H1 (cell line): ENCODE data around the gene DRC3. TPM values are rescaled to one million over a fixed set of nuclear protein-coding genes. Genes with fewer than 3 reads are reported as not detected.

Experiments
- CTCF ChIA-PET: fragments of 300-600 bp; sonication (Branson Sonifier 250); formaldehyde crosslinking; loops from one replicate; lab custom pipeline; 2021; ENCODE audit not compliant: partially characterized antibody; lab: Charles Lee
- POLR2A ChIA-PET: fragments of 300-600 bp; sonication (Branson Sonifier 250); formaldehyde crosslinking; loops from one replicate; lab custom pipeline; 2021; ENCODE audit warnings: inconsistent platforms; ENCODE audit not compliant: partially characterized antibody; lab: Charles Lee
- DNase-seq, 2 experiments: peaks; one replicate each; pipeline versions ENCODE4 v3.0.0 to v3.0.0-alpha.2; 2010 to 2022; ENCODE audit warnings: low spot score in 2 of 2, low read depth in 1 of 2, mixed read lengths in 1 of 2
- FAIRE-seq: peaks from 2 replicates; lab custom pipeline; 2011; peaks lifted over from hg19 to GRCh38; lab: Jason Lieb, UNC
- H2AFZ ChIP-seq: 2 replicates; pipeline ENCODE4 v1.8.1; 2012; ENCODE audit warnings: low read length, inconsistent platforms
- H2AK5ac ChIP-seq: 2 replicates; pipeline ENCODE4 v1.6.1; 2013; ENCODE audit warnings: low read depth, low read length
- H2BK120ac ChIP-seq: replicated peaks from 2 replicates; pipeline ENCODE3; 2013; ENCODE audit warnings: low read depth, low read length, inconsistent platforms
- H2BK12ac ChIP-seq: 2 replicates; pipeline ENCODE4 v1.6.1; 2013; ENCODE audit warnings: low read depth, low read length
- H2BK15ac ChIP-seq: 2 replicates; pipeline ENCODE4 v1.6.1; 2013; ENCODE audit warnings: low read length
- H2BK20ac ChIP-seq: 2 replicates; pipeline ENCODE4 v1.6.1; 2013; ENCODE audit warnings: low read length
- H2BK5ac ChIP-seq: 2 replicates; pipeline ENCODE4 v1.6.1; 2013; ENCODE audit warnings: low read depth, low read length
- H3K14ac ChIP-seq: 2 replicates; pipeline ENCODE4 v1.6.1; 2013; ENCODE audit warnings: inconsistent platforms; ENCODE audit not compliant: insufficient read length
- H3K18ac ChIP-seq: 2 replicates; pipeline ENCODE4 v1.6.1; 2013; ENCODE audit warnings: low read length; ENCODE audit errors: extremely low read depth
- H3K23ac ChIP-seq: 2 replicates; pipeline ENCODE4 v1.6.1; 2013; ENCODE audit warnings: inconsistent platforms; ENCODE audit not compliant: insufficient read length
- H3K23me2 ChIP-seq: 2 replicates; pipeline ENCODE4 v1.6.1; 2013; ENCODE audit warnings: low read depth, low read length
- H3K27ac ChIP-seq: 2 replicates; pipeline ENCODE4 v1.6.1; 2011; ENCODE audit warnings: low read depth, low read length, inconsistent platforms
- H3K27me3 ChIP-seq, 4 experiments: replicated peaks in 1 of 4; 1 replicate in 1 of 4; 2 replicates in 3 of 4; pipeline versions ENCODE4 v1.6.1 to v1.8.1; 2011 to 2013; ENCODE audit warnings: low read length in 3 of 4, mild to moderate bottlenecking in 3 of 4, inconsistent platforms in 2 of 4, mixed read lengths in 2 of 4, moderate library complexity in 1 of 4; ENCODE audit not compliant: control insufficient read depth in 3 of 4, insufficient read depth in 3 of 4; ENCODE audit errors: extremely low read depth in 1 of 4
- H3K36me3 ChIP-seq, 4 experiments: 2 replicates each; pipeline versions ENCODE4 v1.6.1 to v1.8.1; 2011 to 2013; ENCODE audit warnings: mild to moderate bottlenecking in 4 of 4, low read length in 3 of 4, moderate library complexity in 2 of 4, control low read depth in 1 of 4, inconsistent platforms in 1 of 4; ENCODE audit not compliant: insufficient read depth in 4 of 4, control insufficient read depth in 2 of 4
- H3K4ac ChIP-seq: replicated peaks from 2 replicates; pipeline ENCODE3; 2013; ENCODE audit warnings: low read length, low read depth, mixed read lengths, inconsistent platforms; ENCODE audit not compliant: insufficient read length
- H3K4me1 ChIP-seq, 4 experiments: replicated peaks in 1 of 4; 1 replicate in 1 of 4; 2 replicates in 3 of 4; pipeline versions ENCODE4 v1.6.1 to v1.8.1; 2011 to 2013; ENCODE audit warnings: low read length in 3 of 4, inconsistent platforms in 2 of 4, mixed read lengths in 1 of 4; ENCODE audit not compliant: insufficient read depth in 4 of 4, control insufficient read depth in 3 of 4
- H3K4me2 ChIP-seq, 2 experiments: 2 replicates each; pipeline versions ENCODE4 v1.6.1 to v1.8.1; 2011 to 2013; ENCODE audit warnings: low read depth in 2 of 2, low read length in 2 of 2, control low read depth in 1 of 2, inconsistent platforms in 1 of 2, mild to moderate bottlenecking in 1 of 2; ENCODE audit not compliant: insufficient read depth in 1 of 2
- H3K4me3 ChIP-seq, 4 experiments: fragments of 200-600, 300-600 bp in 1 of 4; sonication (generic), shearing (Covaris generic), sonication (Bioruptor Twin) in 1 of 4; 2 replicates each; pipeline versions ENCODE4 v1.5.1 to v1.8.1; 2011 to 2016; ENCODE audit warnings: low read length in 4 of 4, low read depth in 3 of 4, control low read depth in 2 of 4, inconsistent platforms in 2 of 4, mild to moderate bottlenecking in 2 of 4, mixed read lengths in 1 of 4, moderate library complexity in 1 of 4; ENCODE audit not compliant: insufficient read depth in 2 of 4; ENCODE audit errors: extremely low read depth in 1 of 4
- H3K56ac ChIP-seq: replicated peaks from 2 replicates; pipeline ENCODE3; 2013; ENCODE audit warnings: low read depth, mild to moderate bottlenecking, mixed read lengths, low read length, inconsistent platforms; ENCODE audit not compliant: insufficient read length
- H3K79me1 ChIP-seq: 2 replicates; pipeline ENCODE4 v1.6.1; 2013; ENCODE audit warnings: low read depth, low read length, control low read depth
- H3K79me2 ChIP-seq, 2 experiments: 2 replicates each; pipeline versions ENCODE4 v1.6.1 to v1.8.1; 2012 to 2013; ENCODE audit warnings: low read length in 2 of 2, mild to moderate bottlenecking in 2 of 2, inconsistent platforms in 1 of 2; ENCODE audit not compliant: insufficient read depth in 2 of 2, control insufficient read depth in 1 of 2
- H3K9ac ChIP-seq, 4 experiments: replicated peaks in 1 of 4; 1 replicate in 1 of 4; 2 replicates in 3 of 4; pipeline versions ENCODE4 v1.6.1 to v1.8.1; 2011 to 2013; ENCODE audit warnings: low read depth in 3 of 4, low read length in 3 of 4, control low read depth in 2 of 4, mild to moderate bottlenecking in 2 of 4, moderate library complexity in 2 of 4, inconsistent platforms in 1 of 4; ENCODE audit errors: extremely low read depth in 1 of 4
- H3K9me3 ChIP-seq, 2 experiments: 2 replicates each; pipeline versions ENCODE4 v1.6.1 to v1.8.1; 2012 to 2013; ENCODE audit warnings: mild to moderate bottlenecking in 2 of 2, moderate library complexity in 2 of 2, control low read depth in 1 of 2, inconsistent platforms in 1 of 2, low read depth in 1 of 2, low read length in 1 of 2, mixed read lengths in 1 of 2; ENCODE audit not compliant: insufficient read depth in 2 of 2
- H4K20me1 ChIP-seq, 2 experiments: replicated peaks in 1 of 2; 2 replicates each; pipeline versions ENCODE3 to v1.8.1; 2011 to 2013; ENCODE audit warnings: inconsistent platforms in 2 of 2, low read length in 2 of 2, mild to moderate bottlenecking in 1 of 2; ENCODE audit not compliant: insufficient read depth in 2 of 2, control insufficient read depth in 1 of 2
- H4K5ac ChIP-seq: 2 replicates; pipeline ENCODE4 v1.6.1; 2013; ENCODE audit warnings: low read length, low read depth, mixed read lengths, inconsistent platforms; ENCODE audit not compliant: insufficient read length
- H4K8ac ChIP-seq: 2 replicates; pipeline ENCODE4 v1.8.0; 2013; ENCODE audit warnings: mild to moderate bottlenecking, moderate library complexity, low read length, inconsistent platforms; ENCODE audit not compliant: insufficient read depth; ENCODE audit errors: extremely low read depth
- H4K91ac ChIP-seq: replicated peaks from 2 replicates; pipeline ENCODE3; 2013; ENCODE audit warnings: low read length, mixed read lengths, inconsistent platforms; ENCODE audit not compliant: insufficient read length
- EZH2 ChIP-seq: fragments of 200-600 bp; sonication (generic); IDR thresholded peaks from 2 replicates; pipeline ENCODE4 v1.7.1; 2012; ENCODE audit warnings: low read depth, mild to moderate bottlenecking, moderate library complexity, low read length, inconsistent platforms; ENCODE audit not compliant: severe bottlenecking
- POU5F1 ChIP-seq: IDR thresholded peaks from 2 replicates; pipeline ENCODE4 v1.6.1; 2011; ENCODE audit warnings: low read depth, mild to moderate bottlenecking, low read length, moderate library complexity
- RBBP5 ChIP-seq: IDR thresholded peaks from 2 replicates; pipeline ENCODE4 v1.7.1; 2012; ENCODE audit warnings: low read depth, mild to moderate bottlenecking, inconsistent platforms, low read length, moderate library complexity, borderline replicate concordance
- WGBS, 2 experiments: shearing (Covaris generic) in 1 of 2; methylation state at CpG; one replicate each; pipeline versions ENCODE4 v1.1.6 to v1.1.7; 2013 to 2015; ENCODE audit warnings: low lambda C conversion rate in 2 of 2, mixed read lengths in 2 of 2, inconsistent platforms in 1 of 2, low coverage in 1 of 2, missing lambda C conversion rate in 1 of 2; ENCODE audit not compliant: insufficient replicate concordance in 2 of 2, insufficient coverage in 1 of 2, insufficient read length in 1 of 2; ENCODE audit errors: extremely low coverage in 1 of 2, missing lambda C conversion rate in 1 of 2; 5-methylcytosine and 5-hydroxymethylcytosine counted together
- polyA plus RNA-seq, 7 experiments: library from polyadenylated mRNA; depleted of rRNA in 3 of 7; stranded (reverse) in 5 of 7; unstranded in 2 of 7; fragments of >200 nt in 5 of 7; fragments of 200-250 nt in 2 of 7; gene quantifications; 1 replicate in 5 of 7; 2 replicates in 1 of 7; 4 replicates in 1 of 7; pipeline versions ENCODE4 v1.2.1 to v1.2.3, GENCODE V29; 2011 to 2013; ENCODE audit warnings: missing spikeins in 2 of 7, mixed read lengths in 2 of 7
- total RNA-seq: library from RNA; stranded (reverse); fragmentation: NEBNext Ultra II Directional; extraction: Animal tissue kit (Norgen Biotek cat#: 25700); gene quantifications from 2 replicates; pipeline ENCODE4 v1.2.1, GENCODE V29; 2021
- TF ChIP-seq, protein P1 (sequence below): IDR thresholded peaks from 2 replicates; pipeline ENCODE4 v1.6.1; 2011; ENCODE audit warnings: low read length, improper control_type of control experiment

DRC3 gene
- total and polyA plus RNA-seq, 2 of the 8 experiments (the other 6 are each of a cell fraction or from before 2014, with no cell fraction given), result 0.59 TPM; not detected in 1

DNA sequence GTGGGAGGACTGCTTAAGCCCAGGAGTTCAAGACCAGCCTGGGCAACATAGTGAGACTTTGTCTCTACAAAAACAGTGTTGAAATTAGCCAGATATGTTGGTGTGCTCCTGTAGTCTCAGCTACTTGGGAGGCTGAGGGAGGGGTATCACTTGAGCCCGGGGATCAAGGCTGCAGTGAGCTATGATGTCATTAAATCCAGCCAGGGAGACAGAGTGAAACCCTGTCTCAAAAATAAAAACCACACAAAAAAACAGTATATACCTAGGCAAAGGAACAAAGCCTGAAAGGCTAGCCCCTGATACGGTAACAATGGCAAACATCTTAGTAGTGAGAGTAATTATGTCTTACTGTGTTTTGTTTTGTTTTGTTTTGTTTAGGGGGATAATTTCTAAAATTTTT is 38.4 kb upstream of the DRC3 start:
- 93% methylated on average over 2 of the region's 2 CpGs; no CpG with 5 or more reads in 1 of the 2 experiments for WGBS, 2 experiments
- Histone ChIP-seq H3K14ac (no peak overlapping the region), H4K20me1 (no peaks in the 10 kb centered on the region), H2BK120ac (no peak overlapping the region), H2BK5ac (no peak overlapping the region), H3K56ac (no peak overlapping the region), H3K79me1 (no peaks in the 10 kb centered on the region), H2BK20ac (no peak overlapping the region), H4K8ac (no peak overlapping the region), H3K23ac (no peak overlapping the region), H3K18ac (no peak overlapping the region), H3K27me3 (0 out of 7 replicates have a peak, but pooled peaks cover 0 to 2% (median 0%) of the 10 kb centered on the region in 4 experiments), H2AK5ac (no peak overlapping the region), H3K23me2 (no peaks in the 10 kb centered on the region), H3K36me3 (no peaks in the 10 kb centered on the region), H3K4me1 (no peaks in the 10 kb centered on the region), H3K9ac (no peak overlapping the region), H3K4me2 (no peak overlapping the region), H3K9me3 (no peaks in the 10 kb centered on the region), H3K79me2 (no peaks in the 10 kb centered on the region), H2BK15ac (no peak overlapping the region), H3K4me3 (no peak overlapping the region), H3K27ac (no peak overlapping the region), H3K4ac (no peak overlapping the region), H2BK12ac (no peak overlapping the region), H4K91ac (no peak overlapping the region), H4K5ac (no peak overlapping the region), H2AFZ (no peak overlapping the region)
- CTCF ChIA-PET, result interaction anchor here (0.5 to 2.3 kb wide), 6 partner anchors 10 to 45 kb away, joined by 3 to 13 read pairs (median 4); no protein-coding TSS in a partner anchor
- DNase-seq (no peak), FAIRE-seq (no peak)
- no peak for TF ChIP-seq RBBP5
- TF ChIP-seq EZH2, result no peak
- TF ChIP-seq, protein P1, sequence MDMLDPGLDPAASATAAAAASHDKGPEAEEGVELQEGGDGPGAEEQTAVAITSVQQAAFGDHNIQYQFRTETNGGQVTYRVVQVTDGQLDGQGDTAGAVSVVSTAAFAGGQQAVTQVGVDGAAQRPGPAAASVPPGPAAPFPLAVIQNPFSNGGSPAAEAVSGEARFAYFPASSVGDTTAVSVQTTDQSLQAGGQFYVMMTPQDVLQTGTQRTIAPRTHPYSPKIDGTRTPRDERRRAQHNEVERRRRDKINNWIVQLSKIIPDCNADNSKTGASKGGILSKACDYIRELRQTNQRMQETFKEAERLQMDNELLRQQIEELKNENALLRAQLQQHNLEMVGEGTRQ, result no peak
- no peak for TF ChIP-seq POU5F1
- POLR2A ChIA-PET, result no interaction called here
